Colonic mucosa (tissue), 4 donors: Measurements from ENCODE around the gene PDE8B. TPM values are rescaled to one million over a fixed set of nuclear protein-coding genes. Genes with fewer than 3 reads are reported as not detected.

ENCODE experiments used
- DNase-seq: peaks from one replicate; pipeline ENCODE4 v3.0.0-alpha.2; 2020
- H3K27ac ChIP-seq: fragments of 200-600 bp; one replicate; pipeline ENCODE4 v1.8.0; 2021
- H3K27me3 ChIP-seq: fragments of 200-600 bp; one replicate; pipeline ENCODE4 v1.8.0; 2021
- H3K36me3 ChIP-seq: fragments of 200-600 bp; one replicate; pipeline ENCODE4 v1.8.0; 2021
- H3K4me1 ChIP-seq: fragments of 200-600 bp; one replicate; pipeline ENCODE4 v1.8.0; 2021; ENCODE audit warnings: mild to moderate bottlenecking
- H3K4me3 ChIP-seq: fragments of 200-600 bp; one replicate; pipeline ENCODE4 v1.8.0; 2021
- H3K9ac ChIP-seq, 2 donors: one replicate each; pipeline ENCODE4 v1.7.0; 2013; ENCODE audit warnings: control low read depth in 2 of 2, low read depth in 2 of 2, low read length in 2 of 2
- H3K9me3 ChIP-seq: fragments of 200-600 bp; one replicate; pipeline ENCODE4 v1.8.0; 2021
- intact Hi-C: fragments of 100-400 bp; cut with DNase I; formaldehyde crosslinking; loops from one replicate; pipeline ENCODE4 v1.14.1; 2022
- total RNA-seq, 2 donors: library from RNA; stranded (reverse); fragmentation: NEBNext Ultra II Directional in 1 of 2; extraction: Animal tissue kit (Norgen Biotek cat#: 25700) in 1 of 2; gene quantifications; one replicate each; pipeline ENCODE4 v1.2.1, GENCODE V29; 2021
- TF ChIP-seq, protein P1 (sequence below): fragments of 200-600 bp; IDR thresholded peaks from one replicate; pipeline ENCODE4 v1.8.0; 2022; ENCODE audit warnings: antibody characterized with exemption, mild to moderate bottlenecking
- donor health status: healthy.
- donor health status: DM: no; HTN: no; CAD: no.
- donor health status: DM: no; HTN: no; CAD: no.

Gene PDE8B
- total RNA-seq, 2 donors from 2014 or later, result 0.86 to 1.8 TPM

GRCh38 chr5:77168161-77168878 lies 42.2 kb upstream of the PDE8B start:
- H3K4me3 ChIP-seq, result no peak overlapping the region
- H3K27me3 ChIP-seq, result no peaks in the 10 kb centered on the region
- no peak overlapping the region for H3K27ac ChIP-seq
- no peaks in the 10 kb centered on the region for H3K4me1 ChIP-seq
- no peak for DNase-seq
- H3K9me3 ChIP-seq, result no peaks in the 10 kb centered on the region
- no peaks in the 10 kb centered on the region for H3K36me3 ChIP-seq
- intact Hi-C loops, result no loop called here
- H3K9ac ChIP-seq, result no peak overlapping the region
- TF ChIP-seq, protein P1, sequence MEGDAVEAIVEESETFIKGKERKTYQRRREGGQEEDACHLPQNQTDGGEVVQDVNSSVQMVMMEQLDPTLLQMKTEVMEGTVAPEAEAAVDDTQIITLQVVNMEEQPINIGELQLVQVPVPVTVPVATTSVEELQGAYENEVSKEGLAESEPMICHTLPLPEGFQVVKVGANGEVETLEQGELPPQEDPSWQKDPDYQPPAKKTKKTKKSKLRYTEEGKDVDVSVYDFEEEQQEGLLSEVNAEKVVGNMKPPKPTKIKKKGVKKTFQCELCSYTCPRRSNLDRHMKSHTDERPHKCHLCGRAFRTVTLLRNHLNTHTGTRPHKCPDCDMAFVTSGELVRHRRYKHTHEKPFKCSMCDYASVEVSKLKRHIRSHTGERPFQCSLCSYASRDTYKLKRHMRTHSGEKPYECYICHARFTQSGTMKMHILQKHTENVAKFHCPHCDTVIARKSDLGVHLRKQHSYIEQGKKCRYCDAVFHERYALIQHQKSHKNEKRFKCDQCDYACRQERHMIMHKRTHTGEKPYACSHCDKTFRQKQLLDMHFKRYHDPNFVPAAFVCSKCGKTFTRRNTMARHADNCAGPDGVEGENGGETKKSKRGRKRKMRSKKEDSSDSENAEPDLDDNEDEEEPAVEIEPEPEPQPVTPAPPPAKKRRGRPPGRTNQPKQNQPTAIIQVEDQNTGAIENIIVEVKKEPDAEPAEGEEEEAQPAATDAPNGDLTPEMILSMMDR, result no peak

DNA sequence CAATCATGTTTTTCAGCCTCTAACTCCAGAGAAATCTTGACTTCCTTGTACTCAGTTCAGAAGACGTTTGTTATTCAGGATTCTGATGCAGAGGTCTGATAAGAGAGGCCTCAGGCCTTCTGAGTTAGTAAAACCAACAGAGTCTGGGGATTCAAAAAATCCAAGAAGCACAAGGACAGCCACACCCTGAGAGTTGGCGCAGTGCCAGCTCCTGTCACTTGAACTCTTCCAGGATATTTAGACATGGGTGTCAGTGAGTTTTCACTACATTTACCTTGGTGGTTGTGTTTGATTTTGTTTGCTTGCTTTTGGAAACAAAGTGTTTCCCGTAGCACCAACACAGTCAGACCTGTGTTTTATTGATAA lies 41.6 kb upstream of the PDE8B start:
- DNase-seq, result peak; percentile 67
- H3K9ac ChIP-seq, result no peak overlapping the region

DNA sequence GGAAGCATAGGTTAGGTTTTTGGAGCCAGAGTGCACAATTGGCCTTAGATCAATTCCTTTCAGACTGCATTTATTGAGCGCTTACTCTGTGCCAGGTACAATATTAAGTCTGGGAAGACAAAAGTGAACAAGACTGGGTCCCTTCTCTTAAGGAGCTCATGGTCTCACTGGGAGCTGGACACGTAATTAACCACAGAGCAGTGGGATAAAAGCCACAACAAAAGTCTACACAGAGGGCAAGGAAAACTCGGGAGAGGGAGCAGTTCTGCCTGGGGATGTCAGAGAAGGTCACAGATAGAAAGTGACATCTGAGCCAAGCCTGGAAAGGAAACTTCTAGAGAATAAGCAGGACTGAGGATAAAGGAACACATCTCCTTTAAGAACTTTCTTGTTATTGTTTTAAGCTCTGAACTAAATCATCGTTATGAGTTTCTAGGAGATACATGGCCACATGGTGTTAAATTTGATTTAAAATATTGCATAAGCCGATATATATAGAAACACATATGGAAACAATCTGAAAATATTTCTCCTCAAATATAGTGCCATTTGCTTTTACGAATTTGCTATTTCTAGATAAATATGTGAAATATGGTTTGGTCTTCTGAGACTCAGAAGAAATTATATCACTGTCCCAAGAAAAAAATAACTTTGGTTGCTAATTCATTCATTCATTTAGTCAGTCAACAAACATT lies 40.1 kb upstream of the PDE8B start:
- no peaks in the 10 kb centered on the region for H3K9me3 ChIP-seq
- no peaks in the 10 kb centered on the region for H3K36me3 ChIP-seq
- H3K27me3 ChIP-seq, result no peaks in the 10 kb centered on the region
- TF ChIP-seq, protein P1, result no peak
- no peak overlapping the region for H3K27ac ChIP-seq
- H3K9ac ChIP-seq, result no peak overlapping the region
- no peak for DNase-seq
- intact Hi-C loops, result no loop called here
- no peaks in the 10 kb centered on the region for H3K4me1 ChIP-seq
- H3K4me3 ChIP-seq, result no peak overlapping the region

More for the DNA sequence above, 41.6 kb upstream of the PDE8B start:
- Histone ChIP-seq H3K36me3 (no peaks in the 10 kb centered on the region), H3K4me3 (no peak overlapping the region), H3K9me3 (no peaks in the 10 kb centered on the region), H3K27me3 (no peaks in the 10 kb centered on the region), H3K4me1 (no peaks in the 10 kb centered on the region), H3K27ac (no peak overlapping the region)
- TF ChIP-seq, protein P1, result no peak
- intact Hi-C loops, result no loop called here

DNA sequence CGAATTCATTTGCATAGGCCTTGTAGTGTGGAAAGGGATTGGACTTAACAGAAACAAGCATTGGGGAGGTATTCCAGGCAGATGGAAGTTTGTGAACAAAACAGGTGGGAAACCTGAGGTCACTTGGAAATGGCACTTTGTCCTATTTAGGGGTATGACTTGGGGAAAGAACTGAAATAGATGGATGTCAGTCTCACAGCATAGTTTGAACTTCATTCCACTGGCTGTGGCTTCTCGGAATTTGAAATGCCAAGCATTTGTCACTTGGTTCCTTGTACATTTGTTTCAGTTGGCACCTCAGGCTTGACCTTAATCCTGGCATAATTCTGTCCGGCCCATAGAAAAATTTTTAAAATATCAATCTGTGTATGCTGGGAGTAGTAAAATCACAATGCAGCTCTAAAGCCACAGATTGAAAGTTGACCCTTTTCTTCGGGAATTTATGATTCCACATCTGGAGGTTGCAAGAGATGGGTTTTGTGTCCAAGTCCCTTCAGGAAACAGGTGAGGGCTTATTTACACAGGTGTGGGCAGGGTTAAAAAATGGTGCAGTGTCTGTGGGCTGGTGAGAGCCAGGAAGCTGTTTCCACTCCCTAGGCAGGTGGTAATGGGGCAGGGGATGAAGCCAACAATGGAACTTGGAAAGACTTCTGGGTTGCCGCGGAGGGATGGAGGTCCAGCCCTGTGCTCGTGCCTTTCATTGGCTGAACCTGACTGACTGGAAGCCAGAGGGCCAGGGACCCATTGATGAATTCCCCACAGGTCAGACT lies 39.2 kb upstream of the PDE8B start:
- H3K27me3 ChIP-seq, result no peaks in the 10 kb centered on the region
- H3K36me3 ChIP-seq, result no peaks in the 10 kb centered on the region
- no peak overlapping the region for H3K9ac ChIP-seq
- H3K4me3 ChIP-seq, result no peak overlapping the region
- TF ChIP-seq, protein P1, result no peak
- intact Hi-C loops, result no loop called here
- no peak overlapping the region for H3K27ac ChIP-seq
- H3K9me3 ChIP-seq, result no peaks in the 10 kb centered on the region
- no peaks in the 10 kb centered on the region for H3K4me1 ChIP-seq
- DNase-seq, result no peak

DNA sequence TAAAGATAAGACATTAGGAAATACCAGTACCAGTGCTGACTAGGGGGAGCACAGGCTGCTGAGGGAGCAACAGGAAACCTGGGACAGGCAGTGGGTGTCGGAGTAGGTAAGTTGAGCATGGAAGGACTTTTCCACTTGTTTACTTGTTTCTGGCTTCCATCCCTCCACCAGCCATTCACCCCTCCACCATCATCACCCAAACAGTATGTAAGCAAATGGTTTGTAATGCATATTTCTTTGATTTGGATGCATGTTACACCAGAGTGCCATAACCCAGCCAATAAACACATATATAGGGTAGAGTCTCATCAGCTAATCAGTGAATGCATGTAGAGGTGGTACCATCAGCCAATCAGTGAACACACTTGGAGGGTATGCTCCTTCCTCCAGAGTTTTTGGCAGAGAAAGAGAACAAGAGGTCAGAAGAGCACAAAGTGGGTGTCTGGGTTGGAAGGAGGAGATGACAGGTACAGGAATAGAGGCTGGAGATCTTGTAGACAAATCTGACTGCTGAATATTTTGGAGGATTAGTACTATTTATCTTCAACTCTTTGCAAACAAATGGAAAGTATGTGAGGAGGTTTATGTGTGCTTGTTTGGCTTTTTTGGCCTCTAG lies 37.7 kb upstream of the PDE8B start:
- H3K36me3 ChIP-seq, result no peaks in the 10 kb centered on the region
- H3K27me3 ChIP-seq, result no peaks in the 10 kb centered on the region
- no peaks in the 10 kb centered on the region for H3K9me3 ChIP-seq
- TF ChIP-seq, protein P1, result no peak
- H3K4me1 ChIP-seq, result no peaks in the 10 kb centered on the region
- H3K4me3 ChIP-seq, result no peak overlapping the region
- intact Hi-C loops, result no loop called here
- DNase-seq, result no peak
- H3K9ac ChIP-seq, result no peak overlapping the region
- no peak overlapping the region for H3K27ac ChIP-seq
